ENCODE results near the gene FOXJ3.

FOXJ3 gene

DNA sequence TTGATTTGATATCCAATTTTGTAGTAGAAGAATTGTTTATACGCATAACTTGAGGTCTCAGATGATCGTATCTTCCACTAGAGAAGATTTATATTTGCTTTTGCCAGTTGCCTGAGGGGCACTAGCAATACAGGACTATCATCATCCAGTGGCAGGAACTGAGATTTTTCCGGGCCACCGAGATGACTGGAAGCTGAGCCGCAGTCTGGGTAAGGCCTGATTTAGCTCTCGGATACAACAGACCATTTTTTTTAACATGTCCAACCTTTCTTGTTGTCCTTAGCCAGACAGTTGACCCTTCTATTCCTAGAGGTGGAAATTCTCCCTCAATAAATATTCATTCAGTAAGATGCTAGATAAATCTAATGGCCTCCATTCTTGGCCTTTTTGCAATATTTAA lies 207.3 kb downstream of the FOXJ3 start:
- Histone ChIP-seq H3K9me3 (ENCODE audit: control insufficient read depth, insufficient read depth, low read length) (no peaks in the 10 kb centered on the region), H3K4me3 (ENCODE audit: low read depth, low read length) (no peak overlapping the region), H3K9ac (ENCODE audit: low read depth, low read length) (no peak overlapping the region), H3K36me3 (ENCODE audit: control insufficient read depth, insufficient read depth, low read length) (no peaks in the 10 kb centered on the region), H3K27me3 (ENCODE audit: control insufficient read depth, insufficient read depth, low read length) (no peaks in the 10 kb centered on the region), H3K4me1 (ENCODE audit: control insufficient read depth, insufficient read depth, low read length) (no peaks in the 10 kb centered on the region), H3K27ac (ENCODE audit: low read depth, low read length) (no peak overlapping the region)

All from HUES48 (cell line).